CD4-positive, alpha-beta T cell (primary cell): Measurements from ENCODE around the gene BZW1. TPM values are rescaled to one million over a fixed set of nuclear protein-coding genes. Genes with fewer than 3 reads are reported as not detected.

ENCODE experiments used
- ATAC-seq: fragments of 200-7000 bp; cut with Tn5 transposase; one replicate; pipeline ENCODE4 v1.10.0; 2022; ENCODE audit warnings: mild to moderate bottlenecking; ENCODE audit not compliant: poor library complexity
- CTCF ChIA-PET: fragments of 350-600 bp; sonication (Branson Sonifier 250); formaldehyde crosslinking; loops from one replicate; lab custom pipeline; 2021; ENCODE audit warnings: antibody characterized with exemption, inconsistent platforms; lab: Charles Lee
- POLR2A ChIA-PET: fragments of 350-600 bp; sonication (Branson Sonifier 250); formaldehyde crosslinking; loops from one replicate; lab custom pipeline; 2021; ENCODE audit warnings: antibody characterized with exemption, inconsistent platforms; lab: Charles Lee
- DNase-seq, 14 experiments: peaks; one replicate each; pipeline ENCODE4 v3.0.0-alpha.2; 2013 to 2020; ENCODE audit warnings: mixed read lengths in 2 of 14
- H3K27ac ChIP-seq, 2 donors: one replicate each; pipeline versions ENCODE4 v1.5.1 to v1.7.0; 2013; ENCODE audit warnings: low read length in 2 of 2, low read depth in 1 of 2, mild to moderate bottlenecking in 1 of 2
- H3K27me3 ChIP-seq, 2 experiments: 1 replicate in 1 of 2; 2 replicates in 1 of 2; pipeline versions ENCODE4 v1.6.1 to v1.7.0; 2013; ENCODE audit warnings: low read length in 2 of 2, control low read depth in 1 of 2, mild to moderate bottlenecking in 1 of 2, moderate library complexity in 1 of 2; ENCODE audit not compliant: insufficient read depth in 2 of 2, control insufficient read depth in 1 of 2
- H3K36me3 ChIP-seq: one replicate; pipeline ENCODE4 v1.6.1; 2013; ENCODE audit warnings: low read length, control low read depth; ENCODE audit not compliant: insufficient read depth
- H3K4me1 ChIP-seq: one replicate; pipeline ENCODE4 v1.6.1; 2013; ENCODE audit warnings: low read length, control low read depth; ENCODE audit not compliant: insufficient read depth
- H3K4me3 ChIP-seq: one replicate; pipeline ENCODE4 v1.5.1; 2013; ENCODE audit warnings: mild to moderate bottlenecking, low read length, moderate library complexity
- H3K9me3 ChIP-seq, 2 experiments: 1 replicate in 1 of 2; 2 replicates in 1 of 2; pipeline versions ENCODE4 v1.6.1 to v1.7.0; 2013; ENCODE audit warnings: low read length in 2 of 2, mild to moderate bottlenecking in 2 of 2, control low read depth in 1 of 2, moderate library complexity in 1 of 2; ENCODE audit not compliant: control insufficient read depth in 1 of 2, insufficient read depth in 1 of 2
- H3K27ac Mint-ChIP-seq: one replicate; pipeline ENCODE4 v1.8.0; 2020; ENCODE audit warnings: mixed read lengths
- H3K27me3 Mint-ChIP-seq: one replicate; pipeline ENCODE4 v1.8.0; 2021; ENCODE audit warnings: mixed read lengths
- H3K36me3 Mint-ChIP-seq: one replicate; pipeline ENCODE4 v1.8.0; 2021; ENCODE audit warnings: low read depth, mixed read lengths
- H3K4me1 Mint-ChIP-seq: one replicate; pipeline ENCODE4 v1.8.0; 2021; ENCODE audit warnings: low read depth, mixed read lengths
- H3K4me3 Mint-ChIP-seq: one replicate; pipeline ENCODE4 v1.8.0; 2020; ENCODE audit warnings: mild to moderate bottlenecking, mixed read lengths
- H3K9me3 Mint-ChIP-seq: one replicate; pipeline ENCODE4 v1.8.0; 2020; ENCODE audit warnings: mixed read lengths
- intact Hi-C, 2 experiments: fragments of 100-400 bp; cut with DNase I in 1 of 2; cut with micrococcal nuclease in 1 of 2; formaldehyde crosslinking; loops; one replicate each; pipeline versions ENCODE4 v1.15.1 to v1.9.0; 2023 to 2025; cut with DNase I, micrococcal nuclease
- total RNA-seq, 174 experiments: library from RNA in 2 of 174; stranded (reverse) in 2 of 174; gene quantifications; one replicate each; pipeline ENCODE4 v1.2.3 and lab custom pipeline; 2021 to 2026
- TF ChIP-seq, protein P1 (sequence below): fragments of 200-600 bp; IDR thresholded peaks from one replicate; pipeline ENCODE4 v1.8.0; 2022; ENCODE audit warnings: antibody characterized with exemption, mild to moderate bottlenecking

Gene BZW1
- total RNA-seq, 2 experiments from 2014 or later = 190 to 192 TPM

DNA sequence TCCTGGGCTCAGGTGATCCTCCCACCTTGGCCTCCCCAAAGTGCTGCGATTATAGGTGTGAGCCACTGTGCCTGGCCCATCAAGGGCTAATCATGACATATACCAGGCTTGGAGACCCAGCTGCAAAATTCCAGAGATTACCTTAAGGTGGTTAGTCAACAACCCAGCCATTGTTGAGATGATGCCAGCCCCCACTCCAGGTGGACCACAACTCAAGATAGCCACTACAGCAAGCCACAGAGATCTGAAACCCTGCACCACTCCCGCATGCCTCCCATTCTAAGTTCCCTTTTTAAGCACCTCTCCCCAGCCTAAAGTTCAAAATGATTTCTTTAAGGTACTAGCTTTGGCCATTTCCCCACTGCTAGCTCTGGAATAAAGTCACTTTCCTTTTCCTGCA lies 57.3 kb downstream of the BZW1 start:
- TF ChIP-seq, protein P1, sequence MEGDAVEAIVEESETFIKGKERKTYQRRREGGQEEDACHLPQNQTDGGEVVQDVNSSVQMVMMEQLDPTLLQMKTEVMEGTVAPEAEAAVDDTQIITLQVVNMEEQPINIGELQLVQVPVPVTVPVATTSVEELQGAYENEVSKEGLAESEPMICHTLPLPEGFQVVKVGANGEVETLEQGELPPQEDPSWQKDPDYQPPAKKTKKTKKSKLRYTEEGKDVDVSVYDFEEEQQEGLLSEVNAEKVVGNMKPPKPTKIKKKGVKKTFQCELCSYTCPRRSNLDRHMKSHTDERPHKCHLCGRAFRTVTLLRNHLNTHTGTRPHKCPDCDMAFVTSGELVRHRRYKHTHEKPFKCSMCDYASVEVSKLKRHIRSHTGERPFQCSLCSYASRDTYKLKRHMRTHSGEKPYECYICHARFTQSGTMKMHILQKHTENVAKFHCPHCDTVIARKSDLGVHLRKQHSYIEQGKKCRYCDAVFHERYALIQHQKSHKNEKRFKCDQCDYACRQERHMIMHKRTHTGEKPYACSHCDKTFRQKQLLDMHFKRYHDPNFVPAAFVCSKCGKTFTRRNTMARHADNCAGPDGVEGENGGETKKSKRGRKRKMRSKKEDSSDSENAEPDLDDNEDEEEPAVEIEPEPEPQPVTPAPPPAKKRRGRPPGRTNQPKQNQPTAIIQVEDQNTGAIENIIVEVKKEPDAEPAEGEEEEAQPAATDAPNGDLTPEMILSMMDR = no peak
- H3K27ac ChIP-seq = no peak overlapping the region
- ATAC-seq = no peak

DNA sequence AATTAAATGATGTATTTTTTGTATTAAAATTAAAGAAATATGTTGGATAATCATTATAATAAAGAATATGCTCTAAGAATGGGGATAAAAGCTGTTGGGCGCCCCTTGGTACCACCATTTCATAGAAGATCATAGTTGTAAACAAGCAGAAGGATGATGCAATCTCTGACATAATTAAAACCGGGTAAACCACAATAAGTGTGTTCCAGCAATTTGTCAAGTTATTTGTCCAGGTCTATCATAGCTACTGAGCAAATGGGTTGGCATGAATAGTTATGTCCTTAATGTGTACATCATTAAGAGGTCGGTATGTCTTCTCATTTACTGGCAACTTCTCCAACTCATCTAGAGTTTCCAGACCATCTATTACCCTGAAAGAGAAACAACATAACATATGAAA lies 59.4 kb downstream of the BZW1 start:
- DNase-seq (no peak), ATAC-seq (no peak)
- H3K36me3 Mint-ChIP-seq = peaks cover 58% of the 10 kb centered on the region
- TF ChIP-seq, protein P1 = no peak
- Histone ChIP-seq H3K4me3 (no peak overlapping the region), H3K36me3 (peaks cover 54% of the 10 kb centered on the region), H3K27ac (no peak overlapping the region), H3K27me3 (no peaks in the 10 kb centered on the region), H3K9me3 (no peaks in the 10 kb centered on the region), H3K4me1 (peaks cover 14% of the 10 kb centered on the region)
- POLR2A ChIA-PET = interaction anchor here (1.1 kb wide), 1 partner anchor 60 kb away, joined by 3 read pairs; no protein-coding TSS in a partner anchor
- H3K4me1 Mint-ChIP-seq = peaks cover 7% of the 10 kb centered on the region
- no peaks in the 10 kb centered on the region for H3K27me3 Mint-ChIP-seq
- intact Hi-C loops = no loop called here
- no peaks in the 10 kb centered on the region for H3K9me3 Mint-ChIP-seq
- CTCF ChIA-PET = interaction anchor here (0.5 kb wide), 1 partner anchor 204 kb away, joined by 5 read pairs; no protein-coding TSS in a partner anchor
- no peak overlapping the region for H3K27ac Mint-ChIP-seq
- H3K4me3 Mint-ChIP-seq = no peak overlapping the region

More for the DNA sequence above, 57.3 kb downstream of the BZW1 start:
- Mint-ChIP-seq H3K36me3 (peaks cover 45% of the 10 kb centered on the region), H3K27ac (peak overlapping the region; percentile 53), H3K27me3 (peaks cover under 1% of the 10 kb centered on the region), H3K4me1 (peaks cover 18% of the 10 kb centered on the region), H3K4me3 (no peak overlapping the region), H3K9me3 (no peaks in the 10 kb centered on the region)
- H3K4me3 ChIP-seq = no peak overlapping the region
- peaks cover 35% of the 10 kb centered on the region for H3K36me3 ChIP-seq
- peaks cover 23% of the 10 kb centered on the region for H3K4me1 ChIP-seq
- ChIA-PET CTCF (no interaction called here), POLR2A (interaction anchor here (1.2 kb wide), 1 partner anchor 20 kb away, joined by 6 read pairs; the partner anchor contains the start of genes NIF3L1 and PPIL3)
- H3K27me3 ChIP-seq = no peaks in the 10 kb centered on the region
- intact Hi-C loops = loop anchor here in 1 of 2 experiments (10.0 kb wide), 1 partner anchor 586 kb away; the partner anchor contains the start of genes STRADB and TRAK2
- H3K9me3 ChIP-seq = no peaks in the 10 kb centered on the region
- no peak for DNase-seq

DNA sequence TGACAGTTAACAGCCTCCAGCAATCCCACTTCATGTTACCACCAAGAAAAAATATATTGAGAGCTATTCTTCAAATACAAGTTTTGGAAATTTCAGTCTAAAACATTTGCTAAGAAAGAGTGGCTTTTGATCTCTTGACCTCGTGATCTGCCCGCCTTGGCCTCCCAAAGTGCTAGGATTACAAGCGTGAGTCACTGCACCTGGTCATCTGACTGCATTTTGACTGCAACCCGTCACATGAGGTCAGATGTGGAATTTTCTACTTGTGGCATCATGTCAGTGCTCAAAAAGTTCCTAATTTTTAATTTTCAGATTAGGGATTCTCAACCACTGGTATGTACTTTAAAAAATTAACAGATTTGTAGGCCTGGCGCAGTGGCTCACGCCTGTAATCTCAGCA lies 61.9 kb downstream of the BZW1 start:
- intact Hi-C loops = no loop called here
- DNase-seq = no peak
- TF ChIP-seq, protein P1 = no peak
- peaks cover 8% of the 10 kb centered on the region for H3K4me1 ChIP-seq
- Mint-ChIP-seq H3K9me3 (no peaks in the 10 kb centered on the region), H3K4me1 (peaks cover 6% of the 10 kb centered on the region), H3K4me3 (no peak overlapping the region), H3K27me3 (no peaks in the 10 kb centered on the region), H3K36me3 (peaks cover 78% of the 10 kb centered on the region), H3K27ac (no peak overlapping the region)
- H3K36me3 ChIP-seq = peaks cover 78% of the 10 kb centered on the region
- H3K4me3 ChIP-seq = no peak overlapping the region
- H3K27me3 ChIP-seq = no peaks in the 10 kb centered on the region
- no peak overlapping the region for H3K27ac ChIP-seq
- H3K9me3 ChIP-seq = no peaks in the 10 kb centered on the region
- CTCF ChIA-PET = no interaction called here
- ATAC-seq = no peak
- POLR2A ChIA-PET = no interaction called here

Other genes with a start within 250 kb of the BZW1 start
- not detected for gene AOX1, start 225.9 kb upstream of the BZW1 start, total RNA-seq
- gene CLK1, start 52.7 kb downstream of the BZW1 start, total RNA-seq = 1,000 to 10,000 TPM; 1,228 to 1,235 TPM
- gene PPIL3, start 77.2 kb downstream of the BZW1 start, total RNA-seq = 10 to 100 TPM; 23.1 to 29.8 TPM
- 1 to 10 TPM; 6.1 to 6.7 TPM for gene NIF3L1, start 77.5 kb downstream of the BZW1 start, total RNA-seq
- 10 to 100 TPM; 25.0 to 26.6 TPM for gene ORC2, start 151.8 kb downstream of the BZW1 start, total RNA-seq